K562 (cell line): ENCODE results near the gene TPRG1L. TPM values are rescaled to one million over a fixed set of nuclear protein-coding genes. Genes with fewer than 3 reads are reported as not detected.
"Not testable (repeated sequence)": the region's sequence is repeated elsewhere in the genome, so short reads cannot be mapped to it uniquely, and the experiment has no call there.

ENCODE experiments used
- ATAC-seq: fragments of 200-7000 bp; cut with Tn5 transposase; 3 replicates; pipeline ENCODE4 v1.9.1; 2020; ENCODE audit warnings: moderate library complexity
- BruUV-seq: library from RNA; stranded (reverse); fragments of 400-500 nt; replicated peaks from 2 replicates; lab custom pipeline; 2021; lab: Mats Ljungman, UMichigan
- CTCF ChIA-PET: fragments of 300-600 bp; formaldehyde crosslinking; extraction: SDS; loops from one replicate; lab custom pipeline; 2021; ENCODE audit warnings: low intra/inter-chr PET ratio; lab: Yijun Ruan, JAX
- POLR2A ChIA-PET: fragments of 300-600, 350-650 bp; sonication (Branson Sonifier 250); formaldehyde crosslinking; extraction: SDS; loops from one replicate; lab custom pipeline; 2021; ENCODE audit warnings: antibody characterized with exemption, inconsistent platforms; lab: Yijun Ruan, JAX
- DNase-seq, 4 experiments: peaks; one replicate each; pipeline versions ENCODE4 v3.0.0 to v3.0.0-alpha.2; 2011 to 2018; ENCODE audit warnings: low spot score in 3 of 4, mixed read lengths in 3 of 4; ENCODE audit errors: extremely low read depth in 1 of 4
- FAIRE-seq: peaks from 2 replicates; lab custom pipeline; 2011; peaks lifted over from hg19 to GRCh38; lab: Jason Lieb, UNC
- H2AFZ ChIP-seq: 2 replicates; pipeline ENCODE4 v1.6.0; 2011; ENCODE audit warnings: low read depth, low read length, control low read depth, inconsistent platforms
- H3K27ac ChIP-seq: fragments of 200-600 bp; 3 replicates; pipeline ENCODE4 v1.8.0; 2011; ENCODE audit warnings: low read depth, mild to moderate bottlenecking, control low read depth, inconsistent platforms, low read length, moderate library complexity, mixed read lengths; ENCODE audit errors: extremely low read depth
- H3K27me3 ChIP-seq, 2 experiments: fragments of 300-600 bp in 1 of 2; 2 replicates in 1 of 2; 3 replicates in 1 of 2; pipeline versions ENCODE4 v1.6.0 to v1.8.0; 2011; ENCODE audit warnings: inconsistent platforms in 2 of 2, low read length in 2 of 2, mild to moderate bottlenecking in 1 of 2, mixed read lengths in 1 of 2, moderate library complexity in 1 of 2; ENCODE audit not compliant: control insufficient read depth in 2 of 2, insufficient read depth in 2 of 2
- H3K36me3 ChIP-seq: fragments of 300-600 bp; 3 replicates; pipeline ENCODE4 v1.8.0; 2011; ENCODE audit warnings: mild to moderate bottlenecking, low read length, inconsistent platforms; ENCODE audit not compliant: control insufficient read depth, insufficient read depth
- H3K4me1 ChIP-seq, 2 experiments: fragments of 200-600 bp in 1 of 2; replicated peaks in 1 of 2; 2 replicates in 1 of 2; 3 replicates in 1 of 2; pipeline versions ENCODE4 v1.5.1 to v1.8.0; 2011; ENCODE audit warnings: inconsistent platforms in 2 of 2, low read length in 2 of 2, mild to moderate bottlenecking in 1 of 2, mixed read lengths in 1 of 2, moderate library complexity in 1 of 2; ENCODE audit not compliant: control insufficient read depth in 2 of 2, insufficient read depth in 2 of 2
- H3K4me2 ChIP-seq: 2 replicates; pipeline ENCODE4 v1.6.1; 2011; ENCODE audit warnings: low read length, control low read depth, inconsistent platforms, mixed read lengths; ENCODE audit not compliant: insufficient read depth
- H3K4me3 ChIP-seq: fragments of 200-600 bp; sonication (generic), shearing (Covaris generic); 2 replicates; pipeline ENCODE4 v1.5.1; 2016; ENCODE audit warnings: control low read depth, inconsistent platforms
- H3K79me2 ChIP-seq: fragments of 200-600 bp; 3 replicates; pipeline ENCODE4 v1.8.0; 2011; ENCODE audit warnings: low read length, inconsistent platforms; ENCODE audit not compliant: control insufficient read depth, insufficient read depth
- H3K9ac ChIP-seq, 2 experiments: 2 replicates each; pipeline versions ENCODE4 v1.6.0 to v1.6.1; 2011; ENCODE audit warnings: low read depth in 2 of 2, low read length in 2 of 2, control low read depth in 1 of 2, inconsistent platforms in 1 of 2, mild to moderate bottlenecking in 1 of 2, mixed read lengths in 1 of 2; ENCODE audit not compliant: insufficient read depth in 1 of 2
- H3K9me1 ChIP-seq: one replicate; pipeline ENCODE4 v1.6.0; 2011; ENCODE audit warnings: inconsistent platforms, mild to moderate bottlenecking, low read length, moderate library complexity; ENCODE audit not compliant: control insufficient read depth, insufficient read depth
- H3K9me3 ChIP-seq: replicated peaks from 2 replicates; pipeline ENCODE4 v1.5.1; 2011; ENCODE audit warnings: low read depth, low read length, inconsistent platforms; ENCODE audit not compliant: control insufficient read depth, insufficient read depth
- H4K20me1 ChIP-seq: replicated peaks from 2 replicates; pipeline ENCODE4 v1.6.1; 2011; ENCODE audit warnings: low read length, inconsistent platforms, mixed read lengths; ENCODE audit not compliant: control insufficient read depth, insufficient read depth
- RAD21 ChIP-seq, 2 experiments: fragments of 250-450 bp in 1 of 2; fragments of 450-650 bp in 1 of 2; sonication (Bioruptor Pico) in 1 of 2; formaldehyde crosslinking in 1 of 2; IDR thresholded peaks in 1 of 2; conservative IDR thresholded peaks in 1 of 2; 2 replicates each; pipeline versions ENCODE4 v1.4.0 to v1.8.0; 2020 to 2022; ENCODE audit warnings: mild to moderate bottlenecking in 2 of 2, moderate library complexity in 1 of 2
- SMC3 ChIP-seq: conservative IDR thresholded peaks from 2 replicates; pipeline ENCODE4 v1.6.1; 2011; ENCODE audit warnings: low read depth, low read length, improper control_type of control experiment; ENCODE audit not compliant: insufficient read depth
- WGBS: fragments of 100-300 bp; shearing (Covaris generic); methylation state at CpG from one replicate; pipeline ENCODE4 v1.1.6; 2016; ENCODE audit warnings: low coverage, mixed read lengths; ENCODE audit not compliant: insufficient coverage; ENCODE audit errors: missing lambda C conversion rate; 5-methylcytosine and 5-hydroxymethylcytosine counted together
- in situ Hi-C: fragments of 300-500 bp; cut with MboI; formaldehyde crosslinking; loops from 4 replicates; pipeline ENCODE4 v1.15.0; 2018; ENCODE audit warnings: inconsistent platforms, mixed read lengths
- intact Hi-C: fragments of 100-400 bp; cut with micrococcal nuclease; formaldehyde crosslinking; loops from 2 replicates; pipeline ENCODE4 v1.14.2; 2022
- polyA plus RNA-seq, 8 experiments: library from polyadenylated mRNA; depleted of rRNA in 4 of 8; stranded (reverse) in 5 of 8; unstranded in 3 of 8; fragments of >200 nt; fragmentation: Nextera tagmentation in 2 of 8; fragmentation: Illumina TruSeq in 1 of 8; extraction: Ambion mirVana in 2 of 8; extraction: Trizol in 1 of 8; gene quantifications; 2 replicates each; pipeline versions ENCODE4 v1.2.1 to v1.2.3, GENCODE V29; 2011 to 2014; ENCODE audit warnings: inconsistent platforms in 1 of 8, missing spikeins in 1 of 8
- total RNA-seq, 7 experiments: library from RNA; depleted of rRNA in 6 of 7; stranded (reverse); fragments of >200 nt in 6 of 7; fragmentation: Illumina TruSeq in 2 of 7; extraction: Trizol in 2 of 7; gene quantifications; 2 replicates each; pipeline versions ENCODE4 v1.2.1 to v1.2.3, GENCODE V29; 2011 to 2021; ENCODE audit warnings: low replicate concordance in 1 of 7
- TF ChIP-seq, protein P1 (sequence below), 2 experiments: fragments of 450-650 bp; formaldehyde crosslinking in 1 of 2; IDR thresholded peaks; 2 replicates each; pipeline versions ENCODE4 v1.4.0 to v1.6.1; 2014 to 2020; ENCODE audit warnings: mild to moderate bottlenecking in 2 of 2, borderline replicate concordance in 1 of 2, low read depth in 1 of 2
- TF ChIP-seq, protein P2 (sequence below), 3 experiments: IDR thresholded peaks in 2 of 3; conservative IDR thresholded peaks in 1 of 3; 2 replicates each; pipeline ENCODE4 v1.5.1; 2011 to 2012; ENCODE audit warnings: low read length in 3 of 3, mild to moderate bottlenecking in 3 of 3, control low read depth in 2 of 3, improper control_type of control experiment in 1 of 3, inconsistent platforms in 1 of 3, low read depth in 1 of 3, mixed read lengths in 1 of 3, moderate library complexity in 1 of 3; ENCODE audit not compliant: insufficient read depth in 2 of 3
- TF ChIP-seq, protein P3 (sequence below): fragments of 450-650 bp; conservative IDR thresholded peaks from 2 replicates; pipeline ENCODE4 v1.6.1; 2016; ENCODE audit warnings: missing genetic modification characterization, low read depth, mild to moderate bottlenecking, control low read depth, missing compliant biosample characterization
- TF ChIP-seq, protein P4 (sequence below): sonication (generic); formaldehyde crosslinking; IDR thresholded peaks from 2 replicates; pipeline ENCODE4 v1.9.0; 2022; ENCODE audit warnings: mild to moderate bottlenecking, missing genetic modification reagents

Gene TPRG1L
- total and polyA plus RNA-seq, 9 of the 15 experiments (the other 6 are each of a cell fraction or from before 2014, with no cell fraction given): 1.6 to 11.0 (median 6.2) TPM

DNA sequence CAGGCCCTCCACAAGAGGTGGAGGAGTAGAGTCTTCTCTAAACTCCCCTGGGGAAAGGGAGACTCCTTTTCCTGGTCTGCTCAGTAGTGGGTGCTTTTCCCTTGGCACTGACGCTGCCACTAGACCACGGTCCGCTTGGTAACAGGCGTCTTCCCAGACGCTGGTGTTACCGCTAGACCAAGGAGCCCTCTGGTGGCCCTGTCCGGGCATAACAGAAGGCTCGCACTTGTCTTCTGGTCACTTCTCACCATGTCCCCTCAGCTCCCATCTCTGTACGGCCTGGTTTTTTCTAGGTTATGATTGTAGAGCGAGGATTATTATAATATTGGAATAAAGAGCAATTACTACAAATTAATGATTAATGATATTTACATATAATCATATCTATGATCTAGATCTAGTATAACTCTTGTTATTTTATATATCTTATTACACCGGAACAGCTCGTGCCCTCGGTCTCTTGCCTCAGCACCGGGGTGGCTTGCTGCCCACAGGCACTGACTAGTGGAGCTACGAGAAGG, 3.6 kb upstream of the TPRG1L start:
- TF ChIP-seq RAD21 (CRISPR knock-in tag; conservative IDR thresholded peaks at IDR 0.05 in 1 of 2, IDR thresholded peaks at IDR 0.05 in 1 of 2) (peak; percentile 44 to 71), SMC3 (peak; percentile 55; the same call in 1 of the 2 replicates)
- TF ChIP-seq, protein P1, sequence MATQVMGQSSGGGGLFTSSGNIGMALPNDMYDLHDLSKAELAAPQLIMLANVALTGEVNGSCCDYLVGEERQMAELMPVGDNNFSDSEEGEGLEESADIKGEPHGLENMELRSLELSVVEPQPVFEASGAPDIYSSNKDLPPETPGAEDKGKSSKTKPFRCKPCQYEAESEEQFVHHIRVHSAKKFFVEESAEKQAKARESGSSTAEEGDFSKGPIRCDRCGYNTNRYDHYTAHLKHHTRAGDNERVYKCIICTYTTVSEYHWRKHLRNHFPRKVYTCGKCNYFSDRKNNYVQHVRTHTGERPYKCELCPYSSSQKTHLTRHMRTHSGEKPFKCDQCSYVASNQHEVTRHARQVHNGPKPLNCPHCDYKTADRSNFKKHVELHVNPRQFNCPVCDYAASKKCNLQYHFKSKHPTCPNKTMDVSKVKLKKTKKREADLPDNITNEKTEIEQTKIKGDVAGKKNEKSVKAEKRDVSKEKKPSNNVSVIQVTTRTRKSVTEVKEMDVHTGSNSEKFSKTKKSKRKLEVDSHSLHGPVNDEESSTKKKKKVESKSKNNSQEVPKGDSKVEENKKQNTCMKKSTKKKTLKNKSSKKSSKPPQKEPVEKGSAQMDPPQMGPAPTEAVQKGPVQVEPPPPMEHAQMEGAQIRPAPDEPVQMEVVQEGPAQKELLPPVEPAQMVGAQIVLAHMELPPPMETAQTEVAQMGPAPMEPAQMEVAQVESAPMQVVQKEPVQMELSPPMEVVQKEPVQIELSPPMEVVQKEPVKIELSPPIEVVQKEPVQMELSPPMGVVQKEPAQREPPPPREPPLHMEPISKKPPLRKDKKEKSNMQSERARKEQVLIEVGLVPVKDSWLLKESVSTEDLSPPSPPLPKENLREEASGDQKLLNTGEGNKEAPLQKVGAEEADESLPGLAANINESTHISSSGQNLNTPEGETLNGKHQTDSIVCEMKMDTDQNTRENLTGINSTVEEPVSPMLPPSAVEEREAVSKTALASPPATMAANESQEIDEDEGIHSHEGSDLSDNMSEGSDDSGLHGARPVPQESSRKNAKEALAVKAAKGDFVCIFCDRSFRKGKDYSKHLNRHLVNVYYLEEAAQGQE (IDR thresholded peaks at IDR 0.05; ENCODE audit: borderline replicate concordance): peak; percentile 34; the same call in 1 of the 2 replicates
- TF ChIP-seq, protein P1 (CRISPR knock-in tag; IDR thresholded peaks at IDR 0.05; ENCODE audit: low read depth): not testable (repeated sequence)
- TF ChIP-seq, protein P2, sequence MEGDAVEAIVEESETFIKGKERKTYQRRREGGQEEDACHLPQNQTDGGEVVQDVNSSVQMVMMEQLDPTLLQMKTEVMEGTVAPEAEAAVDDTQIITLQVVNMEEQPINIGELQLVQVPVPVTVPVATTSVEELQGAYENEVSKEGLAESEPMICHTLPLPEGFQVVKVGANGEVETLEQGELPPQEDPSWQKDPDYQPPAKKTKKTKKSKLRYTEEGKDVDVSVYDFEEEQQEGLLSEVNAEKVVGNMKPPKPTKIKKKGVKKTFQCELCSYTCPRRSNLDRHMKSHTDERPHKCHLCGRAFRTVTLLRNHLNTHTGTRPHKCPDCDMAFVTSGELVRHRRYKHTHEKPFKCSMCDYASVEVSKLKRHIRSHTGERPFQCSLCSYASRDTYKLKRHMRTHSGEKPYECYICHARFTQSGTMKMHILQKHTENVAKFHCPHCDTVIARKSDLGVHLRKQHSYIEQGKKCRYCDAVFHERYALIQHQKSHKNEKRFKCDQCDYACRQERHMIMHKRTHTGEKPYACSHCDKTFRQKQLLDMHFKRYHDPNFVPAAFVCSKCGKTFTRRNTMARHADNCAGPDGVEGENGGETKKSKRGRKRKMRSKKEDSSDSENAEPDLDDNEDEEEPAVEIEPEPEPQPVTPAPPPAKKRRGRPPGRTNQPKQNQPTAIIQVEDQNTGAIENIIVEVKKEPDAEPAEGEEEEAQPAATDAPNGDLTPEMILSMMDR (IDR thresholded peaks at IDR 0.05 in 2 of 3, conservative IDR thresholded peaks at IDR 0.05 in 1 of 3; ENCODE audit: insufficient read depth in 2 of 3, low read depth in 1 of 3, low read length in 3 of 3): peak; percentile 53 to 73 (median 63)
- TF ChIP-seq, protein P3, sequence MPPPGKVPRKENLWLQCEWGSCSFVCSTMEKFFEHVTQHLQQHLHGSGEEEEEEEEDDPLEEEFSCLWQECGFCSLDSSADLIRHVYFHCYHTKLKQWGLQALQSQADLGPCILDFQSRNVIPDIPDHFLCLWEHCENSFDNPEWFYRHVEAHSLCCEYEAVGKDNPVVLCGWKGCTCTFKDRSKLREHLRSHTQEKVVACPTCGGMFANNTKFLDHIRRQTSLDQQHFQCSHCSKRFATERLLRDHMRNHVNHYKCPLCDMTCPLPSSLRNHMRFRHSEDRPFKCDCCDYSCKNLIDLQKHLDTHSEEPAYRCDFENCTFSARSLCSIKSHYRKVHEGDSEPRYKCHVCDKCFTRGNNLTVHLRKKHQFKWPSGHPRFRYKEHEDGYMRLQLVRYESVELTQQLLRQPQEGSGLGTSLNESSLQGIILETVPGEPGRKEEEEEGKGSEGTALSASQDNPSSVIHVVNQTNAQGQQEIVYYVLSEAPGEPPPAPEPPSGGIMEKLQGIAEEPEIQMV (tag): peak; percentile 63
- TF ChIP-seq, protein P4, sequence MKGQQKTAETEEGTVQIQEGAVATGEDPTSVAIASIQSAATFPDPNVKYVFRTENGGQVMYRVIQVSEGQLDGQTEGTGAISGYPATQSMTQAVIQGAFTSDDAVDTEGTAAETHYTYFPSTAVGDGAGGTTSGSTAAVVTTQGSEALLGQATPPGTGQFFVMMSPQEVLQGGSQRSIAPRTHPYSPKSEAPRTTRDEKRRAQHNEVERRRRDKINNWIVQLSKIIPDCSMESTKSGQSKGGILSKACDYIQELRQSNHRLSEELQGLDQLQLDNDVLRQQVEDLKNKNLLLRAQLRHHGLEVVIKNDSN (CRISPR knock-in tag): 0 out of 2 replicates have a peak, but pooled peaks have one; percentile 3
- H2AFZ ChIP-seq, H3K4me2 ChIP-seq, BruUV-seq, H3K27ac ChIP-seq, H3K9ac ChIP-seq, intact Hi-C loops, H3K79me2 ChIP-seq, H3K4me3 ChIP-seq, ATAC-seq, FAIRE-seq, H3K36me3 ChIP-seq, H3K9me3 ChIP-seq, H3K9me1 ChIP-seq: not testable (repeated sequence)
- Histone ChIP-seq H3K27me3 (peaks cover 17 to 47% of the 10 kb centered on the region in 2 experiments; a peak in 4 of 5 replicates), H3K4me1 (peaks cover 10 to 33% of the 10 kb centered on the region in 2 experiments; a peak in 4 of 5 replicates), H4K20me1 (peaks cover 13% of the 10 kb centered on the region; the same call in 1 of the 2 replicates)
- ChIA-PET POLR2A (interaction anchor here (0.7 to 1.2 kb wide), 2 partner anchors 41 to 65 kb away, joined by 3 read pairs; no protein-coding TSS in a partner anchor), CTCF (interaction anchor here (1.1 to 1.9 kb wide), 4 partner anchors 55 to 169 kb away, joined by 3 to 8 read pairs (median 4); no protein-coding TSS in a partner anchor)
- in situ Hi-C loops: loop anchor here (5.0 kb wide), 1 partner anchor 179 kb away; no protein-coding TSS in a partner anchor
- DNase-seq: peak in 1 of 4 experiments; percentile 37
- WGBS: 11% methylated on average over 13 of the region's 15 CpGs
